ENCODE measurements around the gene MIGA1.
"Not testable (repeated sequence)": the region's sequence is repeated elsewhere in the genome, so short reads cannot be mapped to it uniquely, and the experiment has no call there.

Gene MIGA1

GRCh38 chr1:77797991-77798390 lies 18.5 kb downstream of the MIGA1 start:
- DNase-seq = no peak

- DNase-seq = no peak
Measured at GRCh38 chr1:77802026-77802425, 22.6 kb downstream of the MIGA1 start.

- no peak for DNase-seq
Measured at GRCh38 chr1:77803371-77803770, 23.9 kb downstream of the MIGA1 start.

- DNase-seq = not testable (repeated sequence)
Measured at GRCh38 chr1:77809787-77810462, 30.5 kb downstream of the MIGA1 start.

- DNase-seq = not testable (repeated sequence)
Measured at GRCh38 chr1:77811589-77811988, 32.1 kb downstream of the MIGA1 start.

GRCh38 chr1:77817368-77818209 lies 38.1 kb downstream of the MIGA1 start:
- DNase-seq = no peak

GRCh38 chr1:77820121-77820520 lies 40.7 kb downstream of the MIGA1 start:
- no peak for DNase-seq

- no peak for DNase-seq
Measured at GRCh38 chr1:77824079-77824478, 44.6 kb downstream of the MIGA1 start.

GRCh38 chr1:77824694-77825093 lies 45.2 kb downstream of the MIGA1 start:
- DNase-seq = no peak

GRCh38 chr1:77825131-77825709 lies 45.8 kb downstream of the MIGA1 start:
- DNase-seq = peak; percentile 2 to 16

GRCh38 chr1:77826851-77827250 lies 47.4 kb downstream of the MIGA1 start:
- DNase-seq = not testable (repeated sequence)

GRCh38 chr1:77828098-77828497 lies 48.6 kb downstream of the MIGA1 start:
- no peak for DNase-seq

- no peak for DNase-seq
Measured at GRCh38 chr1:77829851-77830250, 50.4 kb downstream of the MIGA1 start.

GRCh38 chr1:77830946-77831345 lies 51.5 kb downstream of the MIGA1 start:
- no peak for DNase-seq

GRCh38 chr1:77831566-77831965 lies 52.1 kb downstream of the MIGA1 start:
- DNase-seq = no peak

GRCh38 chr1:77831976-77832711 lies 52.7 kb downstream of the MIGA1 start:
- no peak for DNase-seq

GRCh38 chr1:77832901-77833300 lies 53.5 kb downstream of the MIGA1 start:
- DNase-seq = no peak

GRCh38 chr1:77833521-77834100 lies 54.2 kb downstream of the MIGA1 start:
- no peak for DNase-seq

GRCh38 chr1:77834771-77835334 lies 55.4 kb downstream of the MIGA1 start:
- no peak for DNase-seq

GRCh38 chr1:77841574-77841973 lies 62.1 kb downstream of the MIGA1 start:
- DNase-seq = no peak

GRCh38 chr1:77845951-77846350 lies 66.5 kb downstream of the MIGA1 start:
- DNase-seq = no peak

GRCh38 chr1:77846966-77847365 lies 67.5 kb downstream of the MIGA1 start:
- no peak for DNase-seq
